K562 (cell line): ENCODE data around the gene SH2D5. TPM values are rescaled to one million over a fixed set of nuclear protein-coding genes. Genes with fewer than 3 reads are reported as not detected.
A peak's percentile ranks its signal among the peaks of the same experiment; 100 is the strongest.

Experiments
- ARID2 ChIP-seq: fragments of 450-650 bp; IDR thresholded peaks from 2 replicates; pipeline ENCODE4 v1.6.1; 2017; ENCODE audit warnings: antibody characterized with exemption, mild to moderate bottlenecking
- BCOR ChIP-seq: fragments of 450-650 bp; IDR thresholded peaks from 2 replicates; pipeline ENCODE4 v1.6.1; 2016
- CBX3 ChIP-seq, 2 experiments: IDR thresholded peaks; 1 replicate in 1 of 2; 2 replicates in 1 of 2; pipeline ENCODE4 v1.6.1; 2012; ENCODE audit warnings: inconsistent platforms in 2 of 2, low read length in 2 of 2, borderline replicate concordance in 1 of 2, control low read depth in 1 of 2
- JUND ChIP-seq, 2 experiments: IDR thresholded peaks; 2 replicates in 1 of 2; 3 replicates in 1 of 2; pipeline ENCODE4 v1.6.1; 2011; ENCODE audit warnings: borderline replicate concordance in 2 of 2, low read depth in 2 of 2, low read length in 2 of 2, improper control_type of control experiment in 1 of 2, missing biosample characterization in 1 of 2, missing genetic modification characterization in 1 of 2, missing genetic modification reagents in 1 of 2
- LCOR ChIP-seq: sonication (generic); formaldehyde crosslinking; IDR thresholded peaks from 2 replicates; pipeline ENCODE4 v1.8.0; 2022; ENCODE audit warnings: mild to moderate bottlenecking, missing genetic modification reagents
- POLR2G ChIP-seq: fragments of 200-400 bp; formaldehyde crosslinking; IDR thresholded peaks from 2 replicates; pipeline ENCODE4 v1.6.1; 2017; ENCODE audit warnings: low read depth, mild to moderate bottlenecking, antibody characterized with exemption, low read length, moderate library complexity
- RB1 ChIP-seq: fragments of 450-650 bp; IDR thresholded peaks from 2 replicates; pipeline ENCODE4 v1.6.1; 2017; ENCODE audit warnings: low read depth, mild to moderate bottlenecking
- TCF3 ChIP-seq: sonication (generic); formaldehyde crosslinking; IDR thresholded peaks from 2 replicates; pipeline ENCODE4 v1.4.0; 2020; ENCODE audit warnings: mild to moderate bottlenecking, missing genetic modification reagents
- ZBTB17 ChIP-seq: fragments of 450-650 bp; formaldehyde crosslinking; IDR thresholded peaks from 2 replicates; pipeline ENCODE4 v1.4.0; 2020; ENCODE audit warnings: mild to moderate bottlenecking
- ZNF75A ChIP-seq: fragments of 450-650 bp; formaldehyde crosslinking; IDR thresholded peaks from 2 replicates; pipeline ENCODE4 v1.4.0; 2020; ENCODE audit warnings: mild to moderate bottlenecking
- ZNF785 ChIP-seq: fragments of 250-450 bp; sonication (Bioruptor Pico); IDR thresholded peaks from 2 replicates; pipeline ENCODE4 v1.4.0; 2020; ENCODE audit warnings: mild to moderate bottlenecking
- polyA plus RNA-seq, 8 experiments: library from polyadenylated mRNA; depleted of rRNA in 4 of 8; stranded (reverse) in 5 of 8; unstranded in 3 of 8; fragments of >200 nt; fragmentation: Nextera tagmentation in 2 of 8; fragmentation: Illumina TruSeq in 1 of 8; extraction: Ambion mirVana in 2 of 8; extraction: Trizol in 1 of 8; gene quantifications; 2 replicates each; pipeline versions ENCODE4 v1.2.1 to v1.2.3, GENCODE V29; 2011 to 2014; ENCODE audit warnings: inconsistent platforms in 1 of 8, missing spikeins in 1 of 8
- total RNA-seq, 7 experiments: library from RNA; depleted of rRNA in 6 of 7; stranded (reverse); fragments of >200 nt in 6 of 7; fragmentation: Illumina TruSeq in 2 of 7; extraction: Trizol in 2 of 7; gene quantifications; 2 replicates each; pipeline versions ENCODE4 v1.2.1 to v1.2.3, GENCODE V29; 2011 to 2021; ENCODE audit warnings: low replicate concordance in 1 of 7
- TF ChIP-seq, protein P1 (sequence below): fragments of 450-650 bp; formaldehyde crosslinking; IDR thresholded peaks from 2 replicates; pipeline ENCODE4 v1.4.0; 2020; ENCODE audit warnings: mild to moderate bottlenecking, moderate library complexity
- TF ChIP-seq, protein P2 (sequence below): fragments of 450-650 bp; IDR thresholded peaks from 2 replicates; pipeline ENCODE4 v1.7.1; 2018; ENCODE audit warnings: mild to moderate bottlenecking, low read depth; ENCODE audit not compliant: partially characterized antibody
- TF ChIP-seq, protein P3 (sequence below): fragments of 450-650 bp; IDR thresholded peaks from 2 replicates; pipeline ENCODE4 v1.6.1; 2014; ENCODE audit warnings: low read depth, mild to moderate bottlenecking, moderate library complexity, borderline replicate concordance
- TF ChIP-seq, protein P4 (sequence below): sonication (generic); formaldehyde crosslinking; IDR thresholded peaks from 2 replicates; pipeline ENCODE4 v1.9.0; 2022; ENCODE audit warnings: mild to moderate bottlenecking, missing genetic modification reagents
- TF ChIP-seq, protein P5 (sequence below): fragments of 450-650 bp; IDR thresholded peaks from 2 replicates; pipeline ENCODE4 v1.6.1; 2016
- TF ChIP-seq, protein P6 (sequence below): sonication (generic); formaldehyde crosslinking; IDR thresholded peaks from 2 replicates; pipeline ENCODE4 v1.8.0; 2022; ENCODE audit warnings: missing genetic modification reagents, mild to moderate bottlenecking, moderate library complexity, borderline replicate concordance

Gene SH2D5
- total and polyA plus RNA-seq, 9 of the 15 experiments (the other 6 are each of a cell fraction or from before 2014, with no cell fraction given), result 0.06 to 0.11 TPM; not detected in 7

DNA sequence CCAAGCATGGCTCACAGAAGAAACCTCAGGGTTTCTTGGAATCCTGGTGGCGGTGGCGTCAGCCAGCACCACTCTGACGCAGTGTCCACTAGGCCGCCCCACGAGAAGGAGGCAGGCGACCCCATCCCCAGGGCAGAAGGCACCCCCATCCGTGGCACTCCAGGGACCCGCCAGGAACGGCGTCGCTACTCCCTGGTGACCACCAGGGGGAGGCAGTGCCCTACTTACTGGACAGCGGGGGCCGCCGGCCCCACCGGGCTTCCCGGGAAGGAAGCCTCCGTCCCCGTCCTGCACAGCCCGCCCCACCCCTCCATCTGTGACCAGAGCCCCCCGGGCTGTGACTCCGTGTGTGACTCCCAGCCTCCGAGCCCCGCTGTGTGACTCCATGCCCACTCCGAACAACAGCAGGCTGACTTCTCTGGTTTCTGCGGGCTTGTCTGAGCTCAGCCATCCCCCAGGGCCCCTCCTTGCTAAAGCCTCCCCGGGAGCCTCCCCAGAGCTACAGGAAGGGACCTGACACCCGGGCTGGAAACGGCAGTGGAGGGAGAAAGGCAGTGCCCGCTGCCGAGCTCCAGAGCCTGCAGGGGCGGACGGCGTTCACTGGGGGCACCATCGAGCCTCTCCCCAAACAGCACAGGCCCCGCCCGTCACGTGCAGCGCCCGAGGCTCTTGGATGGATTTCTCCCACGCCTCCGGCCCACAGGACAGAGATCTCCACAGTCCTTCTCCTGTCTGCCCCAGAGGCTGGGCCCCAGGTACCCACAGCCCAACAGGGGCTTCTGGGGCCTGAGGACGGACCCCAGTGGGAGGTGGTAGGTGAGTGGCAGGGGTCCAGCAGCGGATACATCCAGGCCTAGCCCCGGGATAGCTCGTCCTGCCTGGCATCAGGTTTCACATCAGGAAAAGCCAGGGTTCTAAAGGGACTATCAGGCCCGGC lies 35.8 kb downstream of the SH2D5 start (continued):
- peak; percentile 86 for TF ChIP-seq RB1
- no peak for TF ChIP-seq ZNF75A (CRISPR knock-in tag)
- peak; percentile 8; the same call in 1 of the 2 replicates for TF ChIP-seq TCF3 (CRISPR knock-in tag)
- TF ChIP-seq JUND (IDR thresholded peaks at IDR 0.05; ENCODE audit: borderline replicate concordance, low read depth, low read length), result peak; percentile 51
- no peak; the same call in 2 of the 3 replicates for TF ChIP-seq JUND (tag; IDR thresholded peaks at IDR 0.05; ENCODE audit: borderline replicate concordance, low read depth, low read length)
- TF ChIP-seq CBX3 (IDR thresholded peaks at IDR 0.05; ENCODE audit: borderline replicate concordance in 1 of 2, low read length in 2 of 2), result no peak
- TF ChIP-seq LCOR (CRISPR knock-in tag), result peak; percentile 94
- TF ChIP-seq, protein P1, sequence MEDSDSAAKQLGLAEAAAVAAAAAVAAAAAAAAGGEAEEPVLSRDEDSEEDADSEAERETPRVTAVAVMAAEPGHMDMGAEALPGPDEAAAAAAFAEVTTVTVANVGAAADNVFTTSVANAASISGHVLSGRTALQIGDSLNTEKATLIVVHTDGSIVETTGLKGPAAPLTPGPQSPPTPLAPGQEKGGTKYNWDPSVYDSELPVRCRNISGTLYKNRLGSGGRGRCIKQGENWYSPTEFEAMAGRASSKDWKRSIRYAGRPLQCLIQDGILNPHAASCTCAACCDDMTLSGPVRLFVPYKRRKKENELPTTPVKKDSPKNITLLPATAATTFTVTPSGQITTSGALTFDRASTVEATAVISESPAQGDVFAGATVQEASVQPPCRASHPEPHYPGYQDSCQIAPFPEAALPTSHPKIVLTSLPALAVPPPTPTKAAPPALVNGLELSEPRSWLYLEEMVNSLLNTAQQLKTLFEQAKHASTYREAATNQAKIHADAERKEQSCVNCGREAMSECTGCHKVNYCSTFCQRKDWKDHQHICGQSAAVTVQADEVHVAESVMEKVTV, result peak; percentile 79
- TF ChIP-seq, protein P2, sequence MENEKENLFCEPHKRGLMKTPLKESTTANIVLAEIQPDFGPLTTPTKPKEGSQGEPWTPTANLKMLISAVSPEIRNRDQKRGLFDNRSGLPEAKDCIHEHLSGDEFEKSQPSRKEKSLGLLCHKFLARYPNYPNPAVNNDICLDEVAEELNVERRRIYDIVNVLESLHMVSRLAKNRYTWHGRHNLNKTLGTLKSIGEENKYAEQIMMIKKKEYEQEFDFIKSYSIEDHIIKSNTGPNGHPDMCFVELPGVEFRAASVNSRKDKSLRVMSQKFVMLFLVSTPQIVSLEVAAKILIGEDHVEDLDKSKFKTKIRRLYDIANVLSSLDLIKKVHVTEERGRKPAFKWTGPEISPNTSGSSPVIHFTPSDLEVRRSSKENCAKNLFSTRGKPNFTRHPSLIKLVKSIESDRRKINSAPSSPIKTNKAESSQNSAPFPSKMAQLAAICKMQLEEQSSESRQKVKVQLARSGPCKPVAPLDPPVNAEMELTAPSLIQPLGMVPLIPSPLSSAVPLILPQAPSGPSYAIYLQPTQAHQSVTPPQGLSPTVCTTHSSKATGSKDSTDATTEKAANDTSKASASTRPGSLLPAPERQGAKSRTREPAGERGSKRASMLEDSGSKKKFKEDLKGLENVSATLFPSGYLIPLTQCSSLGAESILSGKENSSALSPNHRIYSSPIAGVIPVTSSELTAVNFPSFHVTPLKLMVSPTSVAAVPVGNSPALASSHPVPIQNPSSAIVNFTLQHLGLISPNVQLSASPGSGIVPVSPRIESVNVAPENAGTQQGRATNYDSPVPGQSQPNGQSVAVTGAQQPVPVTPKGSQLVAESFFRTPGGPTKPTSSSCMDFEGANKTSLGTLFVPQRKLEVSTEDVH, result no peak
- no peak for TF ChIP-seq ZNF785 (CRISPR knock-in tag)
- TF ChIP-seq ARID2, result peak; percentile 83
- TF ChIP-seq ZBTB17 (CRISPR knock-in tag), result no peak
- TF ChIP-seq, protein P3, sequence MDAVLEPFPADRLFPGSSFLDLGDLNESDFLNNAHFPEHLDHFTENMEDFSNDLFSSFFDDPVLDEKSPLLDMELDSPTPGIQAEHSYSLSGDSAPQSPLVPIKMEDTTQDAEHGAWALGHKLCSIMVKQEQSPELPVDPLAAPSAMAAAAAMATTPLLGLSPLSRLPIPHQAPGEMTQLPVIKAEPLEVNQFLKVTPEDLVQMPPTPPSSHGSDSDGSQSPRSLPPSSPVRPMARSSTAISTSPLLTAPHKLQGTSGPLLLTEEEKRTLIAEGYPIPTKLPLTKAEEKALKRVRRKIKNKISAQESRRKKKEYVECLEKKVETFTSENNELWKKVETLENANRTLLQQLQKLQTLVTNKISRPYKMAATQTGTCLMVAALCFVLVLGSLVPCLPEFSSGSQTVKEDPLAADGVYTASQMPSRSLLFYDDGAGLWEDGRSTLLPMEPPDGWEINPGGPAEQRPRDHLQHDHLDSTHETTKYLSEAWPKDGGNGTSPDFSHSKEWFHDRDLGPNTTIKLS, result no peak; the same call in 1 of the 2 replicates
- TF ChIP-seq, protein P4, sequence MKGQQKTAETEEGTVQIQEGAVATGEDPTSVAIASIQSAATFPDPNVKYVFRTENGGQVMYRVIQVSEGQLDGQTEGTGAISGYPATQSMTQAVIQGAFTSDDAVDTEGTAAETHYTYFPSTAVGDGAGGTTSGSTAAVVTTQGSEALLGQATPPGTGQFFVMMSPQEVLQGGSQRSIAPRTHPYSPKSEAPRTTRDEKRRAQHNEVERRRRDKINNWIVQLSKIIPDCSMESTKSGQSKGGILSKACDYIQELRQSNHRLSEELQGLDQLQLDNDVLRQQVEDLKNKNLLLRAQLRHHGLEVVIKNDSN (CRISPR knock-in tag), result peak; percentile 98
- TF ChIP-seq, protein P5, sequence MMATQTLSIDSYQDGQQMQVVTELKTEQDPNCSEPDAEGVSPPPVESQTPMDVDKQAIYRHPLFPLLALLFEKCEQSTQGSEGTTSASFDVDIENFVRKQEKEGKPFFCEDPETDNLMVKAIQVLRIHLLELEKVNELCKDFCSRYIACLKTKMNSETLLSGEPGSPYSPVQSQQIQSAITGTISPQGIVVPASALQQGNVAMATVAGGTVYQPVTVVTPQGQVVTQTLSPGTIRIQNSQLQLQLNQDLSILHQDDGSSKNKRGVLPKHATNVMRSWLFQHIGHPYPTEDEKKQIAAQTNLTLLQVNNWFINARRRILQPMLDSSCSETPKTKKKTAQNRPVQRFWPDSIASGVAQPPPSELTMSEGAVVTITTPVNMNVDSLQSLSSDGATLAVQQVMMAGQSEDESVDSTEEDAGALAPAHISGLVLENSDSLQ, result peak; percentile 54
- peak; percentile 63; the same call in 1 of the 2 replicates for TF ChIP-seq BCOR
- TF ChIP-seq, protein P6, sequence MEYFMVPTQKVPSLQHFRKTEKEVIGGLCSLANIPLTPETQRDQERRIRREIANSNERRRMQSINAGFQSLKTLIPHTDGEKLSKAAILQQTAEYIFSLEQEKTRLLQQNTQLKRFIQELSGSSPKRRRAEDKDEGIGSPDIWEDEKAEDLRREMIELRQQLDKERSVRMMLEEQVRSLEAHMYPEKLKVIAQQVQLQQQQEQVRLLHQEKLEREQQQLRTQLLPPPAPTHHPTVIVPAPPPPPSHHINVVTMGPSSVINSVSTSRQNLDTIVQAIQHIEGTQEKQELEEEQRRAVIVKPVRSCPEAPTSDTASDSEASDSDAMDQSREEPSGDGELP (CRISPR knock-in tag), result peak; percentile 58; the same call in 1 of the 2 replicates
- peak; percentile 52; the same call in 1 of the 2 replicates for TF ChIP-seq POLR2G
